IMR-90 (cell line): ENCODE data around the gene MYT1. TPM values are rescaled to one million over a fixed set of nuclear protein-coding genes. Genes with fewer than 3 reads are reported as not detected.

Experiments
- ATAC-seq: fragments of 200-7000 bp; cut with Tn5 transposase; 2 replicates; pipeline ENCODE4 v1.9.1; 2020; ENCODE audit warnings: low read depth, mild to moderate bottlenecking, moderate library complexity
- BruUV-seq: library from RNA; stranded (reverse); fragments of 400-500 nt; replicated peaks from 2 replicates; lab custom pipeline; 2021; lab: Mats Ljungman, UMichigan
- CTCF ChIA-PET: fragments of 300-600 bp; formaldehyde crosslinking; extraction: SDS; loops from one replicate; lab custom pipeline; 2021; ENCODE audit warnings: antibody characterized with exemption; lab: Yijun Ruan, JAX
- POLR2A ChIA-PET: fragments of 300-600 bp; sonication (Branson Sonifier 250); formaldehyde crosslinking; loops from one replicate; lab custom pipeline; 2022; ENCODE audit warnings: antibody characterized with exemption; ENCODE audit not compliant: unreplicated experiment; lab: Charles Lee
- DNase-seq: peaks from one replicate; pipeline ENCODE4 v3.0.0; 2013
- H2AFZ ChIP-seq: replicated peaks from 2 replicates; pipeline ENCODE3; 2013; ENCODE audit warnings: low read length, mild to moderate bottlenecking; ENCODE audit not compliant: poor library complexity
- H2AK5ac ChIP-seq: 2 replicates; pipeline ENCODE4 v1.6.1; 2013; ENCODE audit warnings: low read depth, low read length, inconsistent platforms
- H2AK9ac ChIP-seq: replicated peaks from 2 replicates; pipeline ENCODE3; 2013; ENCODE audit warnings: mild to moderate bottlenecking, low read depth, low read length, moderate library complexity; ENCODE audit not compliant: poor library complexity
- H2BK120ac ChIP-seq: 2 replicates; pipeline ENCODE4 v1.6.1; 2013; ENCODE audit warnings: low read depth, low read length, inconsistent platforms
- H2BK15ac ChIP-seq: 3 replicates; pipeline ENCODE4 v1.6.1; 2013; ENCODE audit warnings: low read depth, low read length, inconsistent platforms
- H2BK20ac ChIP-seq: 2 replicates; pipeline ENCODE4 v1.6.1; 2013; ENCODE audit warnings: low read depth, mild to moderate bottlenecking, inconsistent platforms, low read length, moderate library complexity
- H2BK5ac ChIP-seq: 2 replicates; pipeline ENCODE4 v1.6.1; 2013; ENCODE audit warnings: mild to moderate bottlenecking, low read depth, low read length, inconsistent platforms; ENCODE audit not compliant: poor library complexity, severe bottlenecking
- H3K14ac ChIP-seq: replicated peaks from 2 replicates; pipeline ENCODE4 v1.6.1; 2013; ENCODE audit warnings: low read depth, low read length, inconsistent platforms
- H3K18ac ChIP-seq: 2 replicates; pipeline ENCODE4 v1.6.1; 2013; ENCODE audit warnings: low read depth, low read length, control low read depth
- H3K23ac ChIP-seq: 2 replicates; pipeline ENCODE4 v1.6.1; 2013; ENCODE audit warnings: low read depth, low read length, inconsistent platforms
- H3K27ac ChIP-seq: 2 replicates; pipeline ENCODE4 v1.5.1; 2013; ENCODE audit warnings: mild to moderate bottlenecking, control low read depth, low read length; ENCODE audit not compliant: insufficient read depth
- H3K27me3 ChIP-seq: 2 replicates; pipeline ENCODE4 v1.6.1; 2013; ENCODE audit warnings: low read length; ENCODE audit not compliant: control insufficient read depth, insufficient read depth
- H3K36me3 ChIP-seq: 2 replicates; pipeline ENCODE4 v1.6.1; 2013; ENCODE audit warnings: low read length, mixed read lengths; ENCODE audit not compliant: control insufficient read depth, insufficient read depth
- H3K4ac ChIP-seq: 2 replicates; pipeline ENCODE4 v1.6.1; 2013; ENCODE audit warnings: low read depth, low read length, inconsistent platforms
- H3K4me1 ChIP-seq: 2 replicates; pipeline ENCODE4 v1.6.1; 2013; ENCODE audit warnings: low read length, mixed read lengths; ENCODE audit not compliant: control insufficient read depth, insufficient read depth
- H3K4me2 ChIP-seq: 2 replicates; pipeline ENCODE4 v1.6.1; 2013; ENCODE audit warnings: low read depth, mild to moderate bottlenecking, control low read depth, low read length, moderate library complexity
- H3K4me3 ChIP-seq: 2 replicates; pipeline ENCODE4 v1.5.1; 2013; ENCODE audit warnings: low read depth, mild to moderate bottlenecking, control low read depth, low read length, moderate library complexity; ENCODE audit not compliant: insufficient read depth
- H3K56ac ChIP-seq: 2 replicates; pipeline ENCODE4 v1.6.1; 2013; ENCODE audit warnings: low read length, inconsistent platforms; ENCODE audit not compliant: insufficient read depth; ENCODE audit errors: extremely low read depth
- H3K79me1 ChIP-seq, 2 experiments: 2 replicates each; pipeline ENCODE4 v1.6.1; 2013; ENCODE audit warnings: low read length in 2 of 2, inconsistent platforms in 1 of 2, low read depth in 1 of 2
- H3K9ac ChIP-seq: 2 replicates; pipeline ENCODE4 v1.6.1; 2013; ENCODE audit warnings: low read depth, low read length, control low read depth
- H3K9me1 ChIP-seq: 2 replicates; pipeline ENCODE4 v1.6.1; 2013; ENCODE audit warnings: low read length, inconsistent platforms; ENCODE audit not compliant: insufficient read depth
- H3K9me3 ChIP-seq: 2 replicates; pipeline ENCODE4 v1.6.1; 2013; ENCODE audit warnings: low read length; ENCODE audit not compliant: control insufficient read depth, insufficient read depth
- H4K20me1 ChIP-seq: 2 replicates; pipeline ENCODE4 v1.6.1; 2013; ENCODE audit warnings: low read length, inconsistent platforms; ENCODE audit not compliant: insufficient read depth
- H4K5ac ChIP-seq: 2 replicates; pipeline ENCODE4 v1.6.1; 2013; ENCODE audit warnings: mild to moderate bottlenecking, low read depth, low read length, control low read depth
- H4K8ac ChIP-seq, 2 experiments: 2 replicates each; pipeline ENCODE4 v1.6.1; 2013; ENCODE audit warnings: low read depth in 2 of 2, low read length in 2 of 2, control low read depth in 1 of 2, inconsistent platforms in 1 of 2
- H4K91ac ChIP-seq: 2 replicates; pipeline ENCODE4 v1.6.1; 2013; ENCODE audit warnings: low read depth, low read length, inconsistent platforms; ENCODE audit not compliant: insufficient read depth
- CEBPB ChIP-seq: IDR thresholded peaks from 2 replicates; pipeline ENCODE4 v1.6.1; 2012; ENCODE audit warnings: low read depth, low read length, improper control_type of control experiment
- MAFK ChIP-seq: IDR thresholded peaks from 2 replicates; pipeline ENCODE4 v1.6.1; 2012; ENCODE audit warnings: low read depth, low read length, improper control_type of control experiment
- WGBS, 2 experiments: methylation state at CpG; one replicate each; pipeline versions ENCODE4 v1.1.5 to v1.1.7; 2013; ENCODE audit warnings: missing lambda C conversion rate in 2 of 2; ENCODE audit not compliant: insufficient read length in 1 of 2; ENCODE audit errors: extremely low coverage in 2 of 2; 5-methylcytosine and 5-hydroxymethylcytosine counted together
- dilution Hi-C: fragments of 300-500 bp; cut with HindIII; formaldehyde crosslinking; loops from one replicate; pipeline ENCODE4 v1.14.3; 2018; ENCODE audit warnings: low sequenced_read_pairs; ENCODE audit not compliant: unreplicated experiment
- in situ Hi-C: fragments of 300-500 bp; cut with MboI; formaldehyde crosslinking; loops from 3 replicates; pipeline ENCODE4 v1.14.3; 2019; ENCODE audit warnings: low sequenced_read_pairs, inconsistent platforms, mixed read lengths
- intact Hi-C: fragments of 100-400 bp; cut with micrococcal nuclease; formaldehyde crosslinking; loops from 2 replicates; pipeline ENCODE4 v1.10.0; 2022
- polyA plus RNA-seq, 3 experiments: library from polyadenylated mRNA; depleted of rRNA; stranded (reverse); fragments of >200 nt; gene quantifications; 2 replicates each; pipeline ENCODE4 v1.2.3, GENCODE V29; 2012; ENCODE audit warnings: low replicate concordance in 1 of 3
- total RNA-seq: library from RNA; depleted of rRNA; stranded (reverse); fragments of >200 nt; gene quantifications from 2 replicates; pipeline ENCODE4 v1.2.3, GENCODE V29; 2012

The MYT1 gene
- total and polyA plus RNA-seq, 2 of the 4 experiments (the other 2 are of a cell fraction) = not detected

GRCh38 chr20:64228751-64229506, 64.7 kb downstream of the MYT1 start:
- Histone ChIP-seq H3K4me2 (no peak overlapping the region), H2BK20ac (no peak overlapping the region), H3K36me3 (no peaks in the 10 kb centered on the region), H4K20me1 (no peaks in the 10 kb centered on the region), H3K56ac (no peak overlapping the region), H3K23ac (no peak overlapping the region), H2AK9ac (no peak overlapping the region), H2BK120ac (no peak overlapping the region), H3K4me1 (peaks cover 12% of the 10 kb centered on the region), H3K79me1 (no peaks in the 10 kb centered on the region; a peak in 1 of 4 replicates), H3K27ac (no peak overlapping the region), H3K18ac (no peak overlapping the region), H3K9me3 (no peaks in the 10 kb centered on the region), H2BK15ac (no peak overlapping the region), H3K4me3 (no peak overlapping the region), H3K27me3 (peaks cover 8% of the 10 kb centered on the region; the same call in 1 of the 2 replicates), H2BK5ac (no peak overlapping the region), H4K8ac (no peak overlapping the region), H2AFZ (no peak overlapping the region), H3K9ac (no peak overlapping the region), H3K14ac (no peak overlapping the region), H3K9me1 (peaks cover 15% of the 10 kb centered on the region), H2AK5ac (no peak overlapping the region), H4K5ac (no peak overlapping the region), H4K91ac (no peak overlapping the region), H3K4ac (no peak overlapping the region)
- in situ Hi-C loops = no loop called here
- intact Hi-C loops = no loop called here
- BruUV-seq = no TSS peak
- ChIA-PET POLR2A (no interaction called here), CTCF (no interaction called here)
- DNase-seq = no peak
- ATAC-seq = no peak
- dilution Hi-C loops = no loop called here
- TF ChIP-seq MAFK (peak; percentile 33; the same call in 1 of the 2 replicates), CEBPB (no peak)
- 48% methylated on average over 2 of the region's 14 CpGs; no CpG with 5 or more reads in 1 of the 2 experiments for WGBS, 2 experiments
